Measurements from ENCODE around the gene POLA1. TPM values are rescaled to one million over a fixed set of nuclear protein-coding genes. Genes with fewer than 3 reads are reported as not detected.

Gene POLA1
- total RNA-seq, 1 donor from 2014 or later: 6.0 TPM

DNA sequence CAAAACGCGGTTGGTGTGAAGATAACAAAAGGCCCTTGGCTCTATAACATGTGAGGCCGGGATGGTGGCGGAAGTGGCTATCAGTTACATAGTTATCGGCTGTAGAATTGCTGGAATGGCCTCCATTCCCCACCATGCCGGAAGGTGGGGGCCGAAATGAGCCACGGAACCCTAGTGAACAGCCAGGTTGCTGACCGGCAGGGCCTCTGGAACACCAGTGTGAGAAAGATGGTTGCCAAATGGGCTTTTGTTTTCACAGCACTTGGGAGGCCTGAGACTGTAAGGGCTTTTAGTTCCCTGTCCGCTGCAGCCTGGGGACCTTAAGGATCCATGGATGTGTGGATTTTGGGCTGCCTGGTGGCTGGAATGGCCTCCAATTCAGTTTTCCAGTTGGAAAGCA is 345.3 kb downstream of the POLA1 start:
- no peaks in the 10 kb centered on the region for H3K27me3 ChIP-seq
- no peak for DNase-seq (ENCODE audit: low spot score in 2 of 2)
- TF ChIP-seq, protein P1, sequence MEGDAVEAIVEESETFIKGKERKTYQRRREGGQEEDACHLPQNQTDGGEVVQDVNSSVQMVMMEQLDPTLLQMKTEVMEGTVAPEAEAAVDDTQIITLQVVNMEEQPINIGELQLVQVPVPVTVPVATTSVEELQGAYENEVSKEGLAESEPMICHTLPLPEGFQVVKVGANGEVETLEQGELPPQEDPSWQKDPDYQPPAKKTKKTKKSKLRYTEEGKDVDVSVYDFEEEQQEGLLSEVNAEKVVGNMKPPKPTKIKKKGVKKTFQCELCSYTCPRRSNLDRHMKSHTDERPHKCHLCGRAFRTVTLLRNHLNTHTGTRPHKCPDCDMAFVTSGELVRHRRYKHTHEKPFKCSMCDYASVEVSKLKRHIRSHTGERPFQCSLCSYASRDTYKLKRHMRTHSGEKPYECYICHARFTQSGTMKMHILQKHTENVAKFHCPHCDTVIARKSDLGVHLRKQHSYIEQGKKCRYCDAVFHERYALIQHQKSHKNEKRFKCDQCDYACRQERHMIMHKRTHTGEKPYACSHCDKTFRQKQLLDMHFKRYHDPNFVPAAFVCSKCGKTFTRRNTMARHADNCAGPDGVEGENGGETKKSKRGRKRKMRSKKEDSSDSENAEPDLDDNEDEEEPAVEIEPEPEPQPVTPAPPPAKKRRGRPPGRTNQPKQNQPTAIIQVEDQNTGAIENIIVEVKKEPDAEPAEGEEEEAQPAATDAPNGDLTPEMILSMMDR (IDR thresholded peaks at IDR 0.05): no peak
- H3K4me3 ChIP-seq: no peak overlapping the region
- no peaks in the 10 kb centered on the region for H3K4me1 ChIP-seq
- intact Hi-C loops (cut with DNase I): no loop called here
- no peaks in the 10 kb centered on the region for H3K36me3 ChIP-seq
- H3K9me3 ChIP-seq: no peaks in the 10 kb centered on the region
- H3K27ac ChIP-seq: no peak overlapping the region

DNA sequence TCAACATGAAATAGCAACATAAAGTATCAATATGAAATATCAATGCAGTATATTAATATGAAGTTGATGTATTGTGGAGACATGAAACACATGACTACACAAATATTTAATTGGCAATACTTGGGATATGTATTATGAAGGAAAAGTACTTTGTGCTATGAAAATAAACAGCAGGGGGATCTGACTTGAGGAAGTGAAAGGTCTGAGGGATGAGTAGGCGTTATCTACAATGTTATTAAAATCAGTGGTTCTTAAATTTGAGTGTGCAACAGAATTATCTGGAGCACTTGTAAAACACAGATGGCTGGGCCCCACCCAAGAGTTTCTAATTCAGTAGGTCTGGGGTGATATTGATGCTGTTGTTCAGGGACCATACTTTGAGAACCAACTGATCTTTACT is 349.5 kb downstream of the POLA1 start:
- H3K4me1 ChIP-seq: no peaks in the 10 kb centered on the region
- TF ChIP-seq, protein P1 (IDR thresholded peaks at IDR 0.05): no peak
- H3K9me3 ChIP-seq: no peaks in the 10 kb centered on the region
- H3K36me3 ChIP-seq: no peaks in the 10 kb centered on the region
- H3K27me3 ChIP-seq: no peaks in the 10 kb centered on the region
- no peak overlapping the region for H3K4me3 ChIP-seq
- H3K27ac ChIP-seq: no peak overlapping the region
- no peak for DNase-seq (ENCODE audit: low spot score in 2 of 2)
- intact Hi-C loops (cut with DNase I): no loop called here

Other genes with a start within 250 kb of the POLA1 start
- gene PDK3, start 228.6 kb upstream of the POLA1 start, total RNA-seq: 31.1 TPM
- gene PCYT1B, start 46.6 kb upstream of the POLA1 start, total RNA-seq: 0.21 TPM

Data from ascending aorta (tissue), 2 donors.